GM21786 (cell line): Measurements from ENCODE around the gene MYBBP1A.

Source experiments
- ATAC-seq: cut with Tn5 transposase; IDR thresholded peaks from one replicate; pipeline ENCODE4 v1.9.1; 2021; ENCODE audit not compliant: unreplicated experiment

MYBBP1A gene

GRCh38 chr17:4539025-4539424, 16.2 kb downstream of the MYBBP1A start:
- ATAC-seq: no peak

GRCh38 chr17:4538236-4539002, 16.8 kb downstream of the MYBBP1A start:
- ATAC-seq: no peak

- no peak for ATAC-seq
Observed at GRCh38 chr17:4537451-4538235, 17.5 kb downstream of the MYBBP1A start.

GRCh38 chr17:4536742-4537411, 18.3 kb downstream of the MYBBP1A start:
- ATAC-seq: no peak

GRCh38 chr17:4536259-4536741, 18.9 kb downstream of the MYBBP1A start:
- ATAC-seq: no peak

GRCh38 chr17:4535667-4536258, 19.4 kb downstream of the MYBBP1A start:
- no peak for ATAC-seq

- ATAC-seq: no peak
Observed at GRCh38 chr17:4534928-4535666, 20.1 kb downstream of the MYBBP1A start.

GRCh38 chr17:4534515-4534914, 20.7 kb downstream of the MYBBP1A start:
- no peak for ATAC-seq

GRCh38 chr17:4533523-4534504, 21.4 kb downstream of the MYBBP1A start:
- no peak for ATAC-seq

GRCh38 chr17:4532860-4533522, 22.2 kb downstream of the MYBBP1A start:
- ATAC-seq: no peak

- no peak for ATAC-seq
Observed at GRCh38 chr17:4531988-4532736, 23.0 kb downstream of the MYBBP1A start.

- ATAC-seq: no peak
Observed at GRCh38 chr17:4530799-4531730, 24.1 kb downstream of the MYBBP1A start.

- no peak for ATAC-seq
Observed at GRCh38 chr17:4529533-4530152, 25.5 kb downstream of the MYBBP1A start.

- ATAC-seq: no peak
Observed at GRCh38 chr17:4527566-4528125, 27.5 kb downstream of the MYBBP1A start.

GRCh38 chr17:4527134-4527533, 28.1 kb downstream of the MYBBP1A start:
- ATAC-seq: no peak

- no peak for ATAC-seq
Observed at GRCh38 chr17:4525691-4526397, 29.3 kb downstream of the MYBBP1A start.
